Measurements from ENCODE around the gene SDK2.

The SDK2 gene

GRCh38 chr17:73691321-73691766 lies 47.1 kb upstream of the SDK2 start:
- Histone ChIP-seq H3K27ac (replicated peaks) (no peak overlapping the region), H3K4me3 (replicated peaks; ENCODE audit: insufficient read depth, low read length) (no peak overlapping the region), H3K27me3 (ENCODE audit: insufficient read depth, poor library complexity, severe bottlenecking) (no peaks in the 10 kb centered on the region)
- no peak for DNase-seq (ENCODE audit: low read depth in 1 of 2, low spot score in 1 of 2)
- TF ChIP-seq CTCF (IDR thresholded peaks at IDR 0.05; ENCODE audit: insufficient read depth, low read length), result no peak
- no peak for TF ChIP-seq SPI1 (IDR thresholded peaks at IDR 0.05; ENCODE audit: borderline replicate concordance, low read depth)
- TF ChIP-seq GABPA (IDR thresholded peaks at IDR 0.05; ENCODE audit: low read depth), result no peak
- TF ChIP-seq REST (IDR thresholded peaks at IDR 0.05; ENCODE audit: insufficient replicate concordance, low read depth), result no peak
- no peak for TF ChIP-seq POLR2AphosphoS5 (IDR thresholded peaks at IDR 0.05; ENCODE audit: low read depth)

- Histone ChIP-seq H3K27ac (replicated peaks) (no peak overlapping the region), H3K4me3 (replicated peaks; ENCODE audit: insufficient read depth, low read length) (no peak overlapping the region), H3K27me3 (ENCODE audit: insufficient read depth, poor library complexity, severe bottlenecking) (no peaks in the 10 kb centered on the region)
- TF ChIP-seq POLR2AphosphoS5 (IDR thresholded peaks at IDR 0.05; ENCODE audit: low read depth), result no peak
- no peak for TF ChIP-seq CTCF (IDR thresholded peaks at IDR 0.05; ENCODE audit: insufficient read depth, low read length)
- no peak for TF ChIP-seq GABPA (IDR thresholded peaks at IDR 0.05; ENCODE audit: low read depth)
- no peak for TF ChIP-seq SPI1 (IDR thresholded peaks at IDR 0.05; ENCODE audit: borderline replicate concordance, low read depth)
- TF ChIP-seq REST (IDR thresholded peaks at IDR 0.05; ENCODE audit: insufficient replicate concordance, low read depth), result no peak
- DNase-seq (ENCODE audit: low read depth in 1 of 2, low spot score in 1 of 2), result no peak
These were observed 46.4 kb upstream of the SDK2 start for GRCh38 chr17:73690676-73691075.

- no peak for DNase-seq (ENCODE audit: low read depth in 1 of 2, low spot score in 1 of 2)
- no peak overlapping the region for H3K4me3 ChIP-seq (replicated peaks; ENCODE audit: insufficient read depth, low read length)
- TF ChIP-seq SPI1 (IDR thresholded peaks at IDR 0.05; ENCODE audit: borderline replicate concordance, low read depth), result no peak
- TF ChIP-seq GABPA (IDR thresholded peaks at IDR 0.05; ENCODE audit: low read depth), result no peak
- no peaks in the 10 kb centered on the region for H3K27me3 ChIP-seq (ENCODE audit: insufficient read depth, poor library complexity, severe bottlenecking)
- no peak overlapping the region for H3K27ac ChIP-seq (replicated peaks)
These were observed 45.5 kb upstream of the SDK2 start for GRCh38 chr17:73689596-73690275.

- TF ChIP-seq CTCF (IDR thresholded peaks at IDR 0.05; ENCODE audit: insufficient read depth, low read length), result no peak
- TF ChIP-seq POLR2AphosphoS5 (IDR thresholded peaks at IDR 0.05; ENCODE audit: low read depth), result no peak
- no peak for TF ChIP-seq SPI1 (IDR thresholded peaks at IDR 0.05; ENCODE audit: borderline replicate concordance, low read depth)
- no peak for TF ChIP-seq REST (IDR thresholded peaks at IDR 0.05; ENCODE audit: insufficient replicate concordance, low read depth)
These were observed 42.7 kb upstream of the SDK2 start for GRCh38 chr17:73686961-73687360.

More at GRCh38 chr17:73686961-73687360, 42.7 kb upstream of the SDK2 start:
- DNase-seq (ENCODE audit: low read depth in 1 of 2, low spot score in 1 of 2), result no peak
- H3K27ac ChIP-seq (replicated peaks), result no peak overlapping the region
- H3K4me3 ChIP-seq (replicated peaks; ENCODE audit: insufficient read depth, low read length), result no peak overlapping the region
- H3K27me3 ChIP-seq (ENCODE audit: insufficient read depth, poor library complexity, severe bottlenecking), result no peaks in the 10 kb centered on the region
